ENCODE data around the gene ST3GAL6.

GRCh38 chr3:98764472-98764884 lies 1.3 kb downstream of the ST3GAL6 start:
- TF ChIP-seq JUND (IDR thresholded peaks at IDR 0.05) (no peak), CTCF (IDR thresholded peaks at IDR 0.05; ENCODE audit: low read depth, low read length, missing input control) (no peak), SP1 (IDR thresholded peaks at IDR 0.05) (no peak), EGR1 (IDR thresholded peaks at IDR 0.05; ENCODE audit: low read depth in 2 of 2) (no peak), YY1 (IDR thresholded peaks at IDR 0.05) (no peak), MAX (IDR thresholded peaks at IDR 0.05) (no peak), GABPA (IDR thresholded peaks at IDR 0.05 in 1 of 2, conservative IDR thresholded peaks at IDR 0.05 in 1 of 2) (no peak), HNF4A (conservative IDR thresholded peaks at IDR 0.05) (no peak)
- TF ChIP-seq, protein P1, sequence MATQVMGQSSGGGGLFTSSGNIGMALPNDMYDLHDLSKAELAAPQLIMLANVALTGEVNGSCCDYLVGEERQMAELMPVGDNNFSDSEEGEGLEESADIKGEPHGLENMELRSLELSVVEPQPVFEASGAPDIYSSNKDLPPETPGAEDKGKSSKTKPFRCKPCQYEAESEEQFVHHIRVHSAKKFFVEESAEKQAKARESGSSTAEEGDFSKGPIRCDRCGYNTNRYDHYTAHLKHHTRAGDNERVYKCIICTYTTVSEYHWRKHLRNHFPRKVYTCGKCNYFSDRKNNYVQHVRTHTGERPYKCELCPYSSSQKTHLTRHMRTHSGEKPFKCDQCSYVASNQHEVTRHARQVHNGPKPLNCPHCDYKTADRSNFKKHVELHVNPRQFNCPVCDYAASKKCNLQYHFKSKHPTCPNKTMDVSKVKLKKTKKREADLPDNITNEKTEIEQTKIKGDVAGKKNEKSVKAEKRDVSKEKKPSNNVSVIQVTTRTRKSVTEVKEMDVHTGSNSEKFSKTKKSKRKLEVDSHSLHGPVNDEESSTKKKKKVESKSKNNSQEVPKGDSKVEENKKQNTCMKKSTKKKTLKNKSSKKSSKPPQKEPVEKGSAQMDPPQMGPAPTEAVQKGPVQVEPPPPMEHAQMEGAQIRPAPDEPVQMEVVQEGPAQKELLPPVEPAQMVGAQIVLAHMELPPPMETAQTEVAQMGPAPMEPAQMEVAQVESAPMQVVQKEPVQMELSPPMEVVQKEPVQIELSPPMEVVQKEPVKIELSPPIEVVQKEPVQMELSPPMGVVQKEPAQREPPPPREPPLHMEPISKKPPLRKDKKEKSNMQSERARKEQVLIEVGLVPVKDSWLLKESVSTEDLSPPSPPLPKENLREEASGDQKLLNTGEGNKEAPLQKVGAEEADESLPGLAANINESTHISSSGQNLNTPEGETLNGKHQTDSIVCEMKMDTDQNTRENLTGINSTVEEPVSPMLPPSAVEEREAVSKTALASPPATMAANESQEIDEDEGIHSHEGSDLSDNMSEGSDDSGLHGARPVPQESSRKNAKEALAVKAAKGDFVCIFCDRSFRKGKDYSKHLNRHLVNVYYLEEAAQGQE (IDR thresholded peaks at IDR 0.05) = no peak
- TF ChIP-seq, protein P2, sequence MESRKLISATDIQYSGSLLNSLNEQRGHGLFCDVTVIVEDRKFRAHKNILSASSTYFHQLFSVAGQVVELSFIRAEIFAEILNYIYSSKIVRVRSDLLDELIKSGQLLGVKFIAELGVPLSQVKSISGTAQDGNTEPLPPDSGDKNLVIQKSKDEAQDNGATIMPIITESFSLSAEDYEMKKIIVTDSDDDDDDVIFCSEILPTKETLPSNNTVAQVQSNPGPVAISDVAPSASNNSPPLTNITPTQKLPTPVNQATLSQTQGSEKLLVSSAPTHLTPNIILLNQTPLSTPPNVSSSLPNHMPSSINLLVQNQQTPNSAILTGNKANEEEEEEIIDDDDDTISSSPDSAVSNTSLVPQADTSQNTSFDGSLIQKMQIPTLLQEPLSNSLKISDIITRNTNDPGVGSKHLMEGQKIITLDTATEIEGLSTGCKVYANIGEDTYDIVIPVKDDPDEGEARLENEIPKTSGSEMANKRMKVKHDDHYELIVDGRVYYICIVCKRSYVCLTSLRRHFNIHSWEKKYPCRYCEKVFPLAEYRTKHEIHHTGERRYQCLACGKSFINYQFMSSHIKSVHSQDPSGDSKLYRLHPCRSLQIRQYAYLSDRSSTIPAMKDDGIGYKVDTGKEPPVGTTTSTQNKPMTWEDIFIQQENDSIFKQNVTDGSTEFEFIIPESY (IDR thresholded peaks at IDR 0.05) = no peak

Data from liver (tissue), 3 donors.